LNCaP clone FGC (cell line): ENCODE results near the gene NFATC3.
A peak's percentile ranks its signal among the peaks of the same experiment; 100 is the strongest.

Experiments used
- DNase-seq: peaks from one replicate; pipeline ENCODE4 v3.0.0-alpha.2; 2011; ENCODE audit warnings: low read depth
- H3K4me3 ChIP-seq: 2 replicates; pipeline ENCODE4 v1.5.1; 2011; ENCODE audit warnings: mild to moderate bottlenecking, low read depth, low read length, control low read depth
- CTCF ChIP-seq: IDR thresholded peaks from 2 replicates; pipeline ENCODE4 v1.5.1; 2012; ENCODE audit warnings: mild to moderate bottlenecking; ENCODE audit not compliant: control insufficient read depth, insufficient read depth; ENCODE audit errors: extremely low read depth

NFATC3 gene

GRCh38 chr16:68242926-68243858 is 158.0 kb downstream of the NFATC3 start:
- TF ChIP-seq CTCF, result no peak
- no peak for DNase-seq
- no peak overlapping the region for H3K4me3 ChIP-seq

GRCh38 chr16:68244481-68244902 is 159.3 kb downstream of the NFATC3 start:
- no peak for DNase-seq
- H3K4me3 ChIP-seq, result peak overlapping the region; percentile 81
- no peak for TF ChIP-seq CTCF

- no peak for TF ChIP-seq CTCF
- peak within 1 kb of the TSS; percentile 81 for H3K4me3 ChIP-seq
- DNase-seq, result peak; percentile 72
Measured at GRCh38 chr16:68244903-68245853, 160.0 kb downstream of the NFATC3 start, which contains the start of gene PLA2G15. TSS of gene PLA2G15 (plus strand) at chr16:68245373. CDS start at chr16:68245427, 54 bp downstream.

- no peak for TF ChIP-seq CTCF
- no peak for DNase-seq
- peak overlapping the region; percentile 81 for H3K4me3 ChIP-seq
Measured at GRCh38 chr16:68246121-68246520, 161.0 kb downstream of the NFATC3 start.

- no peak for TF ChIP-seq CTCF
- H3K4me3 ChIP-seq, result no peak overlapping the region
- DNase-seq, result no peak
Measured at GRCh38 chr16:68246666-68247065, 161.5 kb downstream of the NFATC3 start.

- no peak for TF ChIP-seq CTCF
- no peak overlapping the region for H3K4me3 ChIP-seq
- DNase-seq, result no peak
Measured at GRCh38 chr16:68247400-68247799, 162.2 kb downstream of the NFATC3 start.
